ENCODE results near the gene RNF175. TPM values are rescaled to one million over a fixed set of nuclear protein-coding genes. Genes with fewer than 3 reads are reported as not detected.

The RNF175 gene
- total and polyA plus RNA-seq, 12 donors = 0.18 to 6.3 (median 1.1) TPM; not detected in 4

GRCh38 chr4:153725831-153726154 is 34.0 kb downstream of the RNF175 start:
- H3K4me3 ChIP-seq = no peak overlapping the region
- no peaks in the 10 kb centered on the region for H3K4me1 ChIP-seq (replicated peaks in 1 of 2)
- intact Hi-C loops (cut with DNase I) = no loop called here
- 83 to 92% (median 87%) methylated on average over 1 of the region's 1 CpG for WGBS, 4 donors
- no peak for DNase-seq
- no peak for TF ChIP-seq CTCF (IDR thresholded peaks at IDR 0.05)
- TF ChIP-seq POLR2A (IDR thresholded peaks at IDR 0.05) = no peak
- no peak overlapping the region for H3K27ac ChIP-seq
- no peaks in the 10 kb centered on the region for H3K36me3 ChIP-seq (replicated peaks in 1 of 2)
- H3K9me3 ChIP-seq (replicated peaks in 1 of 3) = no peaks in the 10 kb centered on the region
- H3K27me3 ChIP-seq = no peaks in the 10 kb centered on the region

GRCh38 chr4:153725136-153725830 is 34.5 kb downstream of the RNF175 start:
- WGBS, 4 donors = 85 to 94% (median 86%) methylated on average over 5 of the region's 5 CpGs
- Histone ChIP-seq H3K4me3 (no peak overlapping the region), H3K9me3 (replicated peaks in 1 of 3) (no peaks in the 10 kb centered on the region), H3K4me1 (replicated peaks in 1 of 2) (no peaks in the 10 kb centered on the region), H3K36me3 (replicated peaks in 1 of 2) (no peaks in the 10 kb centered on the region), H3K27ac (no peak overlapping the region), H3K27me3 (no peaks in the 10 kb centered on the region)
- intact Hi-C loops (cut with DNase I) = no loop called here
- TF ChIP-seq POLR2A (IDR thresholded peaks at IDR 0.05) = no peak
- no peak for TF ChIP-seq CTCF (IDR thresholded peaks at IDR 0.05)
- no peak for DNase-seq

- Histone ChIP-seq H3K36me3 (replicated peaks in 1 of 2) (no peaks in the 10 kb centered on the region), H3K4me1 (replicated peaks in 1 of 2) (no peaks in the 10 kb centered on the region), H3K4me3 (no peak overlapping the region), H3K27ac (no peak overlapping the region), H3K27me3 (no peaks in the 10 kb centered on the region), H3K9me3 (replicated peaks in 1 of 3) (no peaks in the 10 kb centered on the region)
- TF ChIP-seq CTCF (IDR thresholded peaks at IDR 0.05) = no peak
- no peak for TF ChIP-seq POLR2A (IDR thresholded peaks at IDR 0.05)
- WGBS, 4 donors = 74 to 92% (median 84%) methylated on average over 4 to 5 of the region's 5 CpGs; no CpG with 5 or more reads in 1 of the 4 donors
- intact Hi-C loops (cut with DNase I) = no loop called here
- DNase-seq = no peak
Observed at GRCh38 chr4:153724606-153725005, 35.2 kb downstream of the RNF175 start.

- Histone ChIP-seq H3K27me3 (no peaks in the 10 kb centered on the region), H3K4me1 (replicated peaks in 1 of 2) (no peaks in the 10 kb centered on the region), H3K36me3 (replicated peaks in 1 of 2) (no peaks in the 10 kb centered on the region), H3K27ac (no peak overlapping the region), H3K4me3 (no peak overlapping the region), H3K9me3 (replicated peaks in 1 of 3) (no peaks in the 10 kb centered on the region)
- no peak for TF ChIP-seq POLR2A (IDR thresholded peaks at IDR 0.05)
- no peak for TF ChIP-seq CTCF (IDR thresholded peaks at IDR 0.05)
- 44 to 80% (median 55%) methylated on average over 1 of the region's 1 CpG for WGBS, 4 donors
- intact Hi-C loops (cut with DNase I) = no loop called here
- DNase-seq = no peak
Observed at GRCh38 chr4:153722036-153722435, 37.8 kb downstream of the RNF175 start.

All from adrenal gland (tissue), 12 donors.